DND-41 (cell line): ENCODE data around the gene MBNL2.

Experiments
- CTCF ChIP-seq: IDR thresholded peaks from 2 replicates; pipeline ENCODE4 v1.5.1; 2012; ENCODE audit warnings: borderline replicate concordance, low read length, moderate library complexity, mild to moderate bottlenecking; ENCODE audit not compliant: poor library complexity, severe bottlenecking; ENCODE audit errors: extremely low read depth
- EZH2 ChIP-seq: IDR thresholded peaks from 3 replicates; pipeline ENCODE4 v1.6.1; 2012; ENCODE audit warnings: borderline replicate concordance, low read depth, mild to moderate bottlenecking, moderate library complexity, low read length, inconsistent platforms; ENCODE audit not compliant: severe bottlenecking

- TF ChIP-seq EZH2 (no peak), CTCF (no peak)
Measured at GRCh38 chr13:97285221-97285955, 63.3 kb downstream of the MBNL2 start.
